Lung (tissue), 12 donors: ENCODE measurements around the gene EDDM3A. TPM values are rescaled to one million over a fixed set of nuclear protein-coding genes. Genes with fewer than 3 reads are reported as not detected.
A peak's percentile ranks its signal among the peaks of the same experiment; 100 is the strongest.
"Not testable (repeated sequence)": the region's sequence is repeated elsewhere in the genome, so short reads cannot be mapped to it uniquely, and the experiment has no call there.

Source experiments
- ATAC-seq: fragments of 200-7000 bp; cut with Tn5 transposase; one replicate; pipeline ENCODE4 v1.9.1; 2020; ENCODE audit warnings: moderate number of reproducible peaks; ENCODE audit not compliant: insufficient read depth, low FRiP score
- DNase-seq, 3 donors: peaks; one replicate each; pipeline ENCODE4 v3.0.0-alpha.2; 2013 to 2017
- H3K27ac ChIP-seq, 2 donors: one replicate each; pipeline ENCODE4 v1.5.1; 2013; ENCODE audit warnings: mild to moderate bottlenecking in 2 of 2, moderate library complexity in 2 of 2, control low read depth in 1 of 2, inconsistent platforms in 1 of 2, low read depth in 1 of 2, low read length in 1 of 2
- H3K27me3 ChIP-seq, 3 donors: one replicate each; pipeline ENCODE4 v1.5.1; 2013; ENCODE audit warnings: low read length in 2 of 3; ENCODE audit not compliant: control insufficient read depth in 3 of 3, insufficient read depth in 3 of 3
- H3K36me3 ChIP-seq, 4 donors: one replicate each; pipeline ENCODE4 v1.5.1; 2013; ENCODE audit warnings: low read length in 4 of 4, mild to moderate bottlenecking in 1 of 4, moderate library complexity in 1 of 4; ENCODE audit not compliant: control insufficient read depth in 4 of 4, insufficient read depth in 4 of 4
- H3K4me1 ChIP-seq, 5 donors: one replicate each; pipeline ENCODE4 v1.5.1; 2013; ENCODE audit warnings: low read length in 5 of 5, mild to moderate bottlenecking in 2 of 5, moderate library complexity in 1 of 5; ENCODE audit not compliant: control insufficient read depth in 5 of 5, insufficient read depth in 5 of 5
- H3K4me3 ChIP-seq: one replicate; pipeline ENCODE4 v1.5.1; 2013; ENCODE audit warnings: mild to moderate bottlenecking, control low read depth, moderate library complexity
- H3K9ac ChIP-seq, 2 donors: one replicate each; pipeline ENCODE4 v1.5.1; 2013; ENCODE audit warnings: low read length in 2 of 2, control low read depth in 1 of 2; ENCODE audit not compliant: insufficient read depth in 1 of 2
- H3K9me3 ChIP-seq, 4 donors: one replicate each; pipeline ENCODE4 v1.5.1; 2013; ENCODE audit warnings: low read length in 3 of 4, mild to moderate bottlenecking in 1 of 4, moderate library complexity in 1 of 4; ENCODE audit not compliant: control insufficient read depth in 4 of 4, insufficient read depth in 3 of 4
- WGBS, 2 donors: extraction: QIAGEN DNeasy Blood & Tissue Kit; methylation state at CpG; one replicate each; pipeline ENCODE4 v1.1.7; 2013; 5-methylcytosine and 5-hydroxymethylcytosine counted together
- polyA plus RNA-seq, 2 donors: library from polyadenylated mRNA; stranded (reverse); fragments of 200-250 nt; gene quantifications; one replicate each; pipeline ENCODE4 v1.2.1, GENCODE V29; 2013
- total RNA-seq, 2 donors: library from RNA; depleted of rRNA in 1 of 2; stranded (reverse); fragments of >200 nt in 1 of 2; gene quantifications; one replicate each; pipeline ENCODE4 v1.2.1, GENCODE V29; 2014 to 2021
- TF ChIP-seq, protein P1 (sequence below): IDR thresholded peaks from 2 replicates; pipeline ENCODE4 v1.5.1; 2012; ENCODE audit warnings: mild to moderate bottlenecking; ENCODE audit errors: control extremely low read depth, extremely low read depth
- donor health status: control.
- donor health status: control.
- donor health status: Bipolar disorder and iron deficiency.
- donor health status: healthy.
- donor health status: DM: yes; HTN: yes; CAD: no.

Gene EDDM3A
- total and polyA plus RNA-seq, 4 donors, result not detected

DNA sequence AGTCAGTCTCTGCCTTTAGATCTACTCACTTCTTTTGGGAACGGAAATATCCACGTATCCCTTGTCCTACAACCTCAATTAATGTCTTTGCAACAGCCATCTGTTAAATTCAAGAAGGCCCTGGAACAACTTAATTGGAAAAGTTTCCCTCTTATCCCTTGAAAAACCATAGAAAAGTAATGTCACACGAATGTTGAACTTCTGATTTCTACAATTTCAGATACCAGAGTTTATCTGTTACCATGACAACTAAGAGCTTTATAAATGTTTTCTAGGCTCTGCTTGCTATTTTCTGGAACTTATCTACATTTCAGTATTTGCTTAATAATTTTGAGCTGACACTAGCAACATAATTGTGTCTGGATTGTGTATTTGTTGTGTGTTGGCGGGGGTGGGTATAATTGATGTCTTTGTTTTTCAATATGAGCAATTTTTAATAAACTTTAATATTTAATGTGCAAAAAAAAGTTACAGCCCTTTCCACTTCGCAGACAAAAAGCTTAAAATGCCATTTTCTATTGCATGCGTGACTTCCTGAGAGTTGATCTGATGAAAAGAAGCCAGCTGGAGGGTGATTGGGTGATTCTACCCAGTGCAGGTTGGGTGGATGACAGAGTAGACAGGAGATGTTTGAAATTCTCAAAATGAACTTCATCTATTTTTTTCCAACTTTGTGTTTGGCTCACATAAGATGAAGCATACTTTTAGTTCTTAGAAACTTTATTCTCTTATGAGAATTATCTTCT, 11.8 kb upstream of the EDDM3A start:
- Histone ChIP-seq H3K36me3 (no peaks in the 10 kb centered on the region), H3K4me3 (no peak overlapping the region), H3K9ac (no peak overlapping the region), H3K4me1 (no peaks in the 10 kb centered on the region), H3K27ac (no peak overlapping the region), H3K9me3 (no peaks in the 10 kb centered on the region), H3K27me3 (no peaks in the 10 kb centered on the region)
- WGBS, 2 donors, result 62 to 81% methylated on average over 6 of the region's 6 CpGs
- TF ChIP-seq, protein P1, sequence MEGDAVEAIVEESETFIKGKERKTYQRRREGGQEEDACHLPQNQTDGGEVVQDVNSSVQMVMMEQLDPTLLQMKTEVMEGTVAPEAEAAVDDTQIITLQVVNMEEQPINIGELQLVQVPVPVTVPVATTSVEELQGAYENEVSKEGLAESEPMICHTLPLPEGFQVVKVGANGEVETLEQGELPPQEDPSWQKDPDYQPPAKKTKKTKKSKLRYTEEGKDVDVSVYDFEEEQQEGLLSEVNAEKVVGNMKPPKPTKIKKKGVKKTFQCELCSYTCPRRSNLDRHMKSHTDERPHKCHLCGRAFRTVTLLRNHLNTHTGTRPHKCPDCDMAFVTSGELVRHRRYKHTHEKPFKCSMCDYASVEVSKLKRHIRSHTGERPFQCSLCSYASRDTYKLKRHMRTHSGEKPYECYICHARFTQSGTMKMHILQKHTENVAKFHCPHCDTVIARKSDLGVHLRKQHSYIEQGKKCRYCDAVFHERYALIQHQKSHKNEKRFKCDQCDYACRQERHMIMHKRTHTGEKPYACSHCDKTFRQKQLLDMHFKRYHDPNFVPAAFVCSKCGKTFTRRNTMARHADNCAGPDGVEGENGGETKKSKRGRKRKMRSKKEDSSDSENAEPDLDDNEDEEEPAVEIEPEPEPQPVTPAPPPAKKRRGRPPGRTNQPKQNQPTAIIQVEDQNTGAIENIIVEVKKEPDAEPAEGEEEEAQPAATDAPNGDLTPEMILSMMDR, result no peak
- DNase-seq (peak in 2 of 3 donors; percentile 39 to 47), ATAC-seq (no peak)

DNA sequence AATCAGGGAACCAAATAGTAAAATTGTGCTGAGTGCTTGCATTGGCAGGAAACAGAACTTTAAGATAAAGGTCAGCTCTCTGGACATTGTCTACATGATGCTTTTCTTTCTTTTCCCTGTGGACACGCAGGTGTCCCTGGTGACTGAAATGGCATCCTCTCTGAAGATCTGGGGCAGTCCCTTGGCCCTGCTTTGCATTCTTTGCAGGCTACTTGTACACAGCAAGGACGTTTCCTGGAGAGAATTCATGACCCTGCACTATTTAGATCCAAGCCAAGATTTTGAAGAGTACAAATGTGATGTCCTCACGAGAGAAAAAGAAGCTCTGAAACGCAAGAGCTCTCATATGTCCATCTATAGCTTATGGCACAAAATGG, 11.3 kb upstream of the EDDM3A start:
- Histone ChIP-seq H3K27me3 (no peaks in the 10 kb centered on the region), H3K4me1 (no peaks in the 10 kb centered on the region), H3K27ac (no peak overlapping the region), H3K36me3 (no peaks in the 10 kb centered on the region), H3K9me3 (no peaks in the 10 kb centered on the region), H3K9ac (no peak overlapping the region), H3K4me3 (no peak overlapping the region)
- no peak for DNase-seq
- no peak for ATAC-seq
- WGBS, 2 donors, result 45 to 63% methylated on average over 4 of the region's 4 CpGs
- TF ChIP-seq, protein P1, result no peak

DNA sequence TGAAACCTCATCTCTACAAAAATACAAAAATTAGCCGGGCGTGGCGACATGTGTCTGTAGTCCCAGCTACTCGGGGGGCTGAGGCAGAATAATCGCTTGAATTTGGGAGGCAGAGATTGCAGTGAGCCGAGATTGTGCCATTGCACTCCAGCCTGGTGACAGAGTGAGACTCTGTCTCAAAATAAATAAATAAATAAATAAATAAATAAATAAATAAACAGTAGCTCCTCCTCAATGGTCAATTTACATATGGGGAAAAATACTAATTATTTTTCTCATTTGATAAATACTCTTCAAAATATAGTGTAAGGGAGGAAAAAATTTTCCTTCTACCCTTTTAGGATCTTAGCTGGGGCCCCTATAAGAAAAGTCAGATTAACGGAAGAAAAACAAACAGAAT, 7.4 kb upstream of the EDDM3A start:
- not testable (repeated sequence) for H3K27ac ChIP-seq, H3K9ac ChIP-seq, H3K9me3 ChIP-seq, ATAC-seq, DNase-seq, H3K27me3 ChIP-seq, H3K4me3 ChIP-seq, H3K4me1 ChIP-seq, H3K36me3 ChIP-seq
- 96 to 97% methylated on average over 7 of the region's 7 CpGs for WGBS, 2 donors

DNA sequence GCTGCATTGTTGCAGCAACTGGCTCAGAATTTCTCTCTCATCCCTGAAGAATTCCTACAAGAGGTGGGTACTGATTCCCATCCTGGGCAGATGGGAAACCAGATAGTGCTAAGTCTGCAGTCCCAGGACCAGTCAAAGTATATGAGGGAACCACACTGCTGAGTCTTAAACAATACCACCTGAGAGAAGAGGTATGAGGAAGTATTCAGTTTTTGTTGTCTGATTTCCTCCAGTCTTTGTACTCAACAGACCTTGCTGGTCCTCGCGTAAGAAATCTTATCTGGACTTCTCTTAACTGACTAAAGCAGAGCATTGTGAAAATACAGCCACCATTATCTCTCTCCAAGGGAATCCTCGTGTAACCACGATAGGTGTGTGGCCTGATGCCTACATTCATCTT, 3.6 kb upstream of the EDDM3A start:
- WGBS, 2 donors, result 81 to 95% methylated on average over 4 of the region's 4 CpGs
- no peak overlapping the region for H3K4me3 ChIP-seq
- no peak overlapping the region for H3K9ac ChIP-seq
- no peaks in the 10 kb centered on the region for H3K9me3 ChIP-seq
- H3K27ac ChIP-seq, result no peak overlapping the region
- H3K27me3 ChIP-seq, result no peaks in the 10 kb centered on the region
- ATAC-seq, result no peak
- H3K4me1 ChIP-seq, result no peaks in the 10 kb centered on the region
- H3K36me3 ChIP-seq, result no peaks in the 10 kb centered on the region
- no peak for DNase-seq
- TF ChIP-seq, protein P1, result no peak
